HG02623 (cell line): Measurements from ENCODE around the gene VEGFA.

Source experiments
- ATAC-seq: cut with Tn5 transposase; IDR thresholded peaks from one replicate; pipeline ENCODE4 v1.9.1; 2021; ENCODE audit warnings: moderate library complexity; ENCODE audit not compliant: unreplicated experiment

Gene VEGFA

DNA sequence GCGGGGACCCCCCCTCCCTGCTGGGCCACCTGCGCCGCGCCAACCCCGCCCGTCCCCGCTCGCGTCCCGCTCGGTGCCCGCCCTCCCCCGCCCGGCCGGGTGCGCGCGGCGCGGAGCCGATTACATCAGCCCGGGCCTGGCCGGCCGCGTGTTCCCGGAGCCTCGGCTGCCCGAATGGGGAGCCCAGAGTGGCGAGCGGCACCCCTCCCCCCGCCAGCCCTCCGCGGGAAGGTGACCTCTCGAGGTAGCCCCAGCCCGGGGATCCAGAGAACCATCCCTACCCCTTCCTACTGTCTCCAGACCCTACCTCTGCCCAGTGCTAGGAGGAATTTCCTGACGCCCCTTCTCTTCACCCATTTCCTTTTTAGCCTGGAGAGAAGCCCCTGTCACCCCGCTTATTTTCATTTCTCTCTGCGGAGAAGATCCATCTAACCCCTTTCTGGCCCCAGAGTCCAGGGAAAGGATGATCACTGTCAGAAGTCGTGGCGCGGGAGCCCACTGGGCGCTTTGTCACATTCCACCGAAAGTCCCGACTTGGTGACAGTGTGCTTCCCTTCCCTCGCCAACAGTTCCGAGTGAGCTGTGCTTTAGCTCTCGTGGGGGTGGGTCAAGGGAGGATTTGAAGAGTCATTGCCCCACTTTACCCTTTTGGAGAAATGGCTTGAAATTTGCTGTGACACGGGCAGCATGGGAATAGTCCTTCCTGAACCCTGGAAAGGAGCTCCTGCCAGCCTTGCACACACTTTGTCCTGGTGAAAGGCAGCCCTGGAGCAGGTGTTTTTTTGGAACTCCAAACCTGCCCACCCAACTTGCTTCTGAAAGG is 2.1 kb downstream of the VEGFA start:
- ATAC-seq = no peak

DNA sequence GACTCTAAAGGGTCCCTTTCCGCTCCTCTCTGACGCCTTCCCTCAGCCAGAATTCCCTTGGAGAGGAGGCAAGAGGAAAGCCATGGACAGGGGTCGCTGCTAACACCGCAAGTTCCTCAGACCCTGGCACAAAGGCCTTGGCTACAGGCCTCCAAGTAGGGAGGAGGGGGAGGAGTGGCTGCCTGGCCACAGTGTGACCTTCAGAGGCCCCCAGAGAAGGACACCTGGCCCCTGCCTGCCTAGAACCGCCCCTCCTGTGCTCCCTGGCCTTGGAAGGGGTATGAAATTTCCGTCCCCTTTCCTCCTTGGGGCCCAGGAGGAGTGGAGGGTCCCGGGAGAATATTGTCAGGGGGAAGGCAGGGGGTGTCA is 2.7 kb downstream of the VEGFA start:
- no peak for ATAC-seq

DNA sequence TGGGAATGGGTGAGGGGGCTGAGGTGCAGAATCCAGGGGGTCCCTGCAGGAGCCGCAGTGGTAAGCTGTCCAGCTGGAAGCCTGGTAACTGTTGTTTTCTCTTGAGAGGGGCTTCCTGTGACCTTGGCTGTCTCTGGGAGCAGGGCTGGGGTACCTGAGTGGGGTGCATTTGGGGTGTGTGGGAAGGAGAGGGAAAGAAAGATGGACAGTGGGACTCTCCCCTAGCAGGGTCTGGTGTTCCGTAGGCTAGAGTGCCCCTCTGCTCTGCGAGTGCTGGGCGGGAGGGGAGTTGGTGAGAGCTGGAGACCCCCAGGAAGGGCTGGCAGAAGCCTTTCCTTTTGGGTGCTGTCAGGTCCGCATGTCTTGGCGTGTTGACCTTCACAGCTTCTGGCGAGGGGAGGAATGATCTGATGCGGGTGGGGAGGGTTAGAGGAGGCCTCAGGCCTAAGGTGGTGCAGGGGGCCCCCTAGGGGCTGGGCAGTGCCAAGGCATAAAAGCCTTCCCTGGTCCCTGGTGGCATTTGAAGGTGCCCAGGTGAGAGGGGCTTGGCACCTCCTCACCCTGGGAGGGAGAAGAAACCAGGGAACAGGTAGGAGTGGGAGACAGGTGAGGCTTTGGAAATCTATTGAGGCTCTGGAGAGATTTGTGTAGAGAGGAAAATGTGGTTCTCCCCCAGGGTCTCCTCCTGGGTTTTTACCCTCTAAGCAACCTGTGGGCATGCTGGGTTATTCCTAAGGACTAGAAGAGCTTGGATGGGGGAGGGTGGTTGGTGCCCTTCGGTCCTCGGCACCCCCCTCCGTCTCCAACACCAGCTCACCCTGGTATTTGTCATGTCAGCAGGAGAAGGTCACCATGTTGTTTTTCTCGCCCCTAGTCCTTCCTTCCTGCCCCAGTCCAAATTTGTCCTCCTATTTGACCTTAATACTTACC is 3.3 kb downstream of the VEGFA start:
- ATAC-seq = no peak

DNA sequence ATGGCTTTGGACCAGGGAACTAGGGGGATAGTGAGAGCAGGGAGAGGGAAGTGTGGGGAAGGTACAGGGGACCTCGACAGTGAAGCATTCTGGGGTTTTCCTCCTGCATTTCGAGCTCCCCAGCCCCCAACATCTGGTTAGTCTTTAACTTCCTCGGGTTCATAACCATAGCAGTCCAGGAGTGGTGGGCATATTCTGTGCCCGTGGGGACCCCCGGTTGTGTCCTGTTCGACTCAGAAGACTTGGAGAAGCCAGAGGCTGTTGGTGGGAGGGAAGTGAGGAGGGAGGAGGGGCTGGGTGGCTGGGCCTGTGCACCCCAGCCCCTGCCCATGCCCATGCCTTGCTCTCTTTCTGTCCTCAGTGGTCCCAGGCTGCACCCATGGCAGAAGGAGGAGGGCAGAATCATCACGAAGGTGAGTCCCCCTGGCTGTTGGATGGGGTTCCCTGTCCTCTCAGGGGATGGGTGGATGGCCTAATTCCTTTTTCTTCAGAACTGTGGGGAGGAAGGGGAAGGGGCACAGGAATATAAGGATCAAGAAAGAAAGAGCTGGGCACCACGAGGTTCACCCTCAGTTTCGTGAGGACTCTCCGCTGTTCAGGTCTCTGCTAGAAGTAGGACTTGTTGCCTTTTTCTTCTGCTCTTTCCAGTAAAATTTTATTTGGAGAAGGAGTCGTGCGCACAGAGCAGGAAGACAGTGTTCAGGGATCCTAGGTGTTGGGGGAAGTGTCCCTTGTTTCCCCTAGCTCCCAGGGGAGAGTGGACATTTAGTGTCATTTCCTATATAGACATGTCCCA is 4.2 kb downstream of the VEGFA start:
- ATAC-seq = no peak

DNA sequence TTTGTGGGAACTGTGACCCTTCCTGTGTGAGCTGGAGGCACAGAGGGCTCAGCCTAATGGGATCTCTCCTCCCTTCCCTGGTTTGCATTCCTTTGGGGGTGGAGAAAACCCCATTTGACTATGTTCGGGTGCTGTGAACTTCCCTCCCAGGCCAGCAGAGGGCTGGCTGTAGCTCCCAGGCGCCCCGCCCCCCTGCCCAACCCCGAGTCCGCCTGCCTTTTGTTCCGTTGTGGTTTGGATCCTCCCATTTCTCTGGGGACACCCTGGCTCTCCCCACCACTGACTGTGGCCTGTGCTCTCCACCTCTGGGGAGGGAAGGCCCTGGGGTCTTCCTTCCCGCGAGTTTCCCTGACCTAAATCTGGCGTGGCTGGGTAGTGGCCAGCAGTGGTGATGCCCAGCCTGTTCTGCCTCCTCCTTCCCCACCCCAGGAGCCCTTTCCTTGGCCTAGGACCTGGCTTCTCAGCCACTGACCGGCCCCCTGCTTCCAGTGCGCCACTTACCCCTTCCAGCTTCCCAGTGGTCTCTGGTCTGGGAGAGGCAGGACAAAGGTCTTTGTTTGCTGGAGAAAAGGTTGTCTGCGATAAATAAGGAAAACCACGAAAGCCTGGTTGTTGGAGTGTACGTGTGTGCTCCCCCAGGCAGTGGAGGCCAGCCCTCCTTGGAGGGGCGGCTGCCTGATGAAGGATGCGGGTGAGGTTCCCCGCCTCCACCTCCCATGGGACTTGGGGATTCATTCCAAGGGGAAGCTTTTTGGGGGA is 4.9 kb downstream of the VEGFA start:
- ATAC-seq = no peak

DNA sequence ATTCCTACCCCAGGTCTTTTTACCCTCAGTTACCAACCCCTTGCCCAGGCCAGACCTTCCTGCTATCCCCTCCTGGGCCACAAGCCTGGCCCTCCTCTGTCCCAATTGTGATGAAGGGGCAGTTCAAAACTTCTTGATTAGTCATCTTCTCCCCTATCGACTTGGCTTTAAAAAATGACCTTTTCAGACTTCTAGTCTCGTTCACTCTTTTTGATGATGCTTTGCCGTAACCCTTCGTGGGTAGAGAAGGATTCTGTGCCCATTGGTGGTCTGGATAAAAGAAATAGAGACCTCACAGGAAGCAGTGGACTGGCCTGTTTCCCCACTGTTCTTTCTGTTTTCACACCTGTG is 5.5 kb downstream of the VEGFA start:
- ATAC-seq = no peak

DNA sequence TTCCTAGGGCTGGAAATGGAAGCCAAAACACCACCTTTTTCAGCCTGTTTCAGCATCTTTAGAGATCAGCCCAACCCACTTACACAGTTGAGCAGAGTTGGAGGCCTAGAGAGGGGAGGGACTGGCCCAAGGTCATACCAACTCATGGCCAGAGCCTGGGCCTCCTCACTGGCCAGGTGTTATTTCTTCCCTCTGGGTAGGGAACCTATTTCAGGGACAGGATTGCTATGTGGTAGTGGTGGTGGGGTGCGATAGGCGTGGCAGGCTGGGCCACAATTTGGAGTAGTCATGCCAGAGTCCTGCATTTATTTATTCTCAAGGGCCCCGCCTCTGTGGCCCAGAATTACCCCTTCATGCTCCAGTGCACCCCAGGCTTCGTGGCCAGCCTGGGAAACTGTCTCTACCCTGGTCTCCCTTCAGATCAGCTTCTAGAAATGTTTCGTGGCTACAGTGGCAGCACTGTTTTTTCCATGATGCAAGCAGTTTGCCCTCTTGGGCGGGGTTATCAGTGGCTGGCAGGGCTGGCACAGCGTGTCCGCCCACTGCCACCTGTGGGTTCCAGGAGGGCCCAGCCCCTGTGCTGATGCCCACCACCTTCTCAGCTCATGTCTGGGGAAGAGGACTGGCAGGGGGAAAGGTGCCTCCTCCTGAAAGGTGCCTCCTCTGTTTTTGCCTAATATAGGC is 6.2 kb downstream of the VEGFA start:
- no peak for ATAC-seq

GRCh38 chr6:43776799-43777776 is 7.1 kb downstream of the VEGFA start:
- ATAC-seq = no peak

GRCh38 chr6:43778131-43778855 is 8.3 kb downstream of the VEGFA start:
- no peak for ATAC-seq

DNA sequence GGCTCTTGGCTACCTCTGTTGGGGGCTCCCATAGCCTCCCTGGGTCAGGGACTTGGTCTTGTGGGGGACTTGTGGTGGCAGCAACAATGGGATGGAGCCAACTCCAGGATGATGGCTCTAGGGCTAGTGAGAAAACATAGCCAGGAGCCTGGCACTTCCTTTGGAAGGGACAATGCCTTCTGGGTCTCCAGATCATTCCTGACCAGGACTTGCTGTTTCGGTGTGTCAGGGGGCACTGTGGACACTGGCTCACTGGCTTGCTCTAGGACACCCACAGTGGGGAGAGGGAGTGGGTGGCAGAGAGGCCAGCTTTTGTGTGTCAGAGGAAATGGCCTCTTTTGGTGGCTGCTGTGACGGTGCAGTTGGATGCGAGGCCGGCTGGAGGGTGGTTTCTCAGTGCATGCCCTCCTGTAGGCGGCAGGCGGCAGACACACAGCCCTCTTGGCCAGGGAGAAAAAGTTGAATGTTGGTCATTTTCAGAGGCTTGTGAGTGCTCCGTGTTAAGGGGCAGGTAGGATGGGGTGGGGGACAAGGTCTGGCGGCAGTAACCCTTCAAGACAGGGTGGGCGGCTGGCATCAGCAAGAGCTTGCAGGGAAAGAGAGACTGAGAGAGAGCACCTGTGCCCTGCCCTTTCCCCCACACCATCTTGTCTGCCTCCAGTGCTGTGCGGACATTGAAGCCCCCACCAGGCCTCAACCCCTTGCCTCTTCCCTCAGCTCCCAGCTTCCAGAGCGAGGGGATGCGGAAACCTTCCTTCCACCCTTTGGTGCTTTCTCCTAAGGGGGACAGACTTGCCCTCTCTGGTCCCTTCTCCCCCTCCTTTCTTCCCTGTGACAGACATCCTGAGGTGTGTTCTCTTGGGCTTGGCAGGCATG is 9.2 kb downstream of the VEGFA start:
- ATAC-seq = no peak

GRCh38 chr6:43779852-43780236 is 9.8 kb downstream of the VEGFA start:
- no peak for ATAC-seq

DNA sequence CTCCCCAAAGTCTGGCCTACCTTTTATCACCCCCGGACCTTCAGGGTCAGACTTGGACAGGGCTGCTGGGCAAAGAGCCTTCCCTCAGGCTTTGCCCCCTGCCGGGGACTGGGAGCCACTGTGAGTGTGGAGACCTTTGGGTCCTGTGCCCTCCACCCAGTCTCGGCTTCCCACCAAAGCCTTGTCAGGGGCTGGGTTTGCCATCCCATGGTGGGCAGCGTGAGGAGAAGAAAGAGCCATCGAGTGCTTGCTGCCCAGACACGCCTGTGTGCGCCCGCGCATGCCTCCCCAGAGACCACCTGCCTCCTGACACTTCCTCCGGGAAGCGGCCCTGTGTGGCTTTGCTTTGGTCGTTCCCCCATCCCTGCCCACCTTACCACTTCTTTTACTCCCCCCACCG is 10.3 kb downstream of the VEGFA start:
- ATAC-seq = no peak

GRCh38 chr6:43780941-43781928 is 11.2 kb downstream of the VEGFA start:
- no peak for ATAC-seq

- no peak for ATAC-seq
Measured at GRCh38 chr6:43781941-43782704, 12.1 kb downstream of the VEGFA start.

- no peak for ATAC-seq
Measured at GRCh38 chr6:43782764-43783513, 12.9 kb downstream of the VEGFA start.
